HEK293 (cell line): ENCODE measurements around the gene PAX2.

Experiments
- KLF10 ChIP-seq: fragments of 450-650 bp; IDR thresholded peaks from 2 replicates; pipeline ENCODE4 v1.5.1; 2018; ENCODE audit warnings: missing biosample characterization, mild to moderate bottlenecking, missing genetic modification characterization
- KLF7 ChIP-seq: fragments of 450-650 bp; formaldehyde crosslinking; IDR thresholded peaks from 2 replicates; pipeline ENCODE4 v1.5.1; 2016; ENCODE audit warnings: missing biosample characterization, missing genetic modification characterization, borderline replicate concordance
- MEIS1 ChIP-seq: sonication (generic); formaldehyde crosslinking; IDR thresholded peaks from 2 replicates; pipeline ENCODE4 v1.8.1; 2022; ENCODE audit warnings: missing genetic modification reagents, mild to moderate bottlenecking, borderline replicate concordance
- RBAK ChIP-seq: fragments of 450-650 bp; formaldehyde crosslinking; IDR thresholded peaks from 2 replicates; pipeline ENCODE4 v1.5.1; 2016; ENCODE audit warnings: missing biosample characterization, missing genetic modification characterization
- SCRT2 ChIP-seq: fragments of 450-650 bp; formaldehyde crosslinking; IDR thresholded peaks from 2 replicates; pipeline ENCODE4 v1.5.1; 2016; ENCODE audit warnings: missing biosample characterization, missing genetic modification characterization
- ZBTB20 ChIP-seq: fragments of 450-650 bp; formaldehyde crosslinking; IDR thresholded peaks from 2 replicates; pipeline ENCODE4 v1.5.1; 2016; ENCODE audit warnings: missing biosample characterization, missing genetic modification characterization
- ZBTB7A ChIP-seq: fragments of 450-650 bp; formaldehyde crosslinking; IDR thresholded peaks from 2 replicates; pipeline ENCODE4 v1.5.1; 2016; ENCODE audit warnings: low read depth, missing biosample characterization, missing genetic modification characterization
- ZFHX2 ChIP-seq: fragments of 450-650 bp; formaldehyde crosslinking; conservative IDR thresholded peaks from 2 replicates; pipeline ENCODE4 v1.5.1; 2016; ENCODE audit warnings: missing biosample characterization, missing genetic modification characterization
- ZNF10 ChIP-seq: fragments of 450-650 bp; formaldehyde crosslinking; IDR thresholded peaks from 2 replicates; pipeline ENCODE4 v1.5.1; 2017; ENCODE audit warnings: missing biosample characterization, missing genetic modification characterization
- ZNF112 ChIP-seq: fragments of 450-650 bp; formaldehyde crosslinking; IDR thresholded peaks from 2 replicates; pipeline ENCODE4 v1.5.0; 2017; ENCODE audit warnings: missing biosample characterization, missing genetic modification characterization
- ZNF114 ChIP-seq: fragments of 450-650 bp; formaldehyde crosslinking; IDR thresholded peaks from 2 replicates; pipeline ENCODE4 v1.5.0; 2017; ENCODE audit warnings: missing biosample characterization, missing genetic modification characterization
- ZNF146 ChIP-seq: fragments of 450-650 bp; formaldehyde crosslinking; IDR thresholded peaks from 2 replicates; pipeline ENCODE4 v1.5.1; 2016; ENCODE audit warnings: missing biosample characterization, missing genetic modification characterization
- ZNF324 ChIP-seq: fragments of 450-650 bp; formaldehyde crosslinking; IDR thresholded peaks from 2 replicates; pipeline ENCODE4 v1.5.1; 2016; ENCODE audit warnings: missing biosample characterization, missing genetic modification characterization
- ZNF366 ChIP-seq: fragments of 450-650 bp; formaldehyde crosslinking; conservative IDR thresholded peaks from 2 replicates; pipeline ENCODE4 v1.5.1; 2016; ENCODE audit warnings: missing biosample characterization, missing genetic modification characterization
- ZNF423 ChIP-seq: fragments of 450-650 bp; formaldehyde crosslinking; IDR thresholded peaks from 2 replicates; pipeline ENCODE4 v1.5.1; 2016; ENCODE audit warnings: missing biosample characterization, missing genetic modification characterization
- ZNF510 ChIP-seq: fragments of 450-650 bp; formaldehyde crosslinking; IDR thresholded peaks from 2 replicates; pipeline ENCODE4 v1.5.1; 2018; ENCODE audit warnings: mild to moderate bottlenecking, missing genetic modification characterization, missing biosample characterization; ENCODE audit not compliant: insufficient replicate concordance
- ZNF658 ChIP-seq: fragments of 450-650 bp; formaldehyde crosslinking; IDR thresholded peaks from 2 replicates; pipeline ENCODE4; 2016; ENCODE audit warnings: missing biosample characterization, missing genetic modification characterization
- ZNF768 ChIP-seq: fragments of 450-650 bp; formaldehyde crosslinking; IDR thresholded peaks from 2 replicates; pipeline ENCODE4 v1.5.1; 2018; ENCODE audit warnings: missing biosample characterization, mild to moderate bottlenecking, missing genetic modification characterization
- ZNF791 ChIP-seq: fragments of 450-650 bp; formaldehyde crosslinking; IDR thresholded peaks from 2 replicates; pipeline ENCODE4 v1.5.1; 2016; ENCODE audit warnings: missing biosample characterization, missing genetic modification characterization
- ZNF843 ChIP-seq: fragments of 450-650 bp; formaldehyde crosslinking; IDR thresholded peaks from 2 replicates; pipeline ENCODE4 v1.5.1; 2016; ENCODE audit warnings: missing biosample characterization, missing genetic modification characterization
- TF ChIP-seq, protein P1 (sequence below): fragments of 450-650 bp; formaldehyde crosslinking; IDR thresholded peaks from 2 replicates; pipeline ENCODE4 v1.5.1; 2017; ENCODE audit warnings: missing biosample characterization, missing genetic modification characterization
- TF ChIP-seq, protein P2 (sequence below): fragments of 450-650 bp; formaldehyde crosslinking; IDR thresholded peaks from 2 replicates; pipeline ENCODE4 v1.5.1; 2016; ENCODE audit warnings: missing biosample characterization, missing genetic modification characterization
- TF ChIP-seq, protein P3 (sequence below): fragments of 450-650 bp; formaldehyde crosslinking; IDR thresholded peaks from 2 replicates; pipeline ENCODE4 v1.5.1; 2016; ENCODE audit warnings: missing biosample characterization, missing genetic modification characterization
- TF ChIP-seq, protein P4 (sequence below): fragments of 450-650 bp; formaldehyde crosslinking; IDR thresholded peaks from 2 replicates; pipeline ENCODE4 v1.5.1; 2016; ENCODE audit warnings: missing biosample characterization, missing genetic modification characterization
- TF ChIP-seq, protein P5 (sequence below): fragments of 450-650 bp; formaldehyde crosslinking; IDR thresholded peaks from 2 replicates; pipeline ENCODE4 v1.5.1; 2017; ENCODE audit warnings: missing biosample characterization, missing genetic modification characterization

PAX2 gene

DNA sequence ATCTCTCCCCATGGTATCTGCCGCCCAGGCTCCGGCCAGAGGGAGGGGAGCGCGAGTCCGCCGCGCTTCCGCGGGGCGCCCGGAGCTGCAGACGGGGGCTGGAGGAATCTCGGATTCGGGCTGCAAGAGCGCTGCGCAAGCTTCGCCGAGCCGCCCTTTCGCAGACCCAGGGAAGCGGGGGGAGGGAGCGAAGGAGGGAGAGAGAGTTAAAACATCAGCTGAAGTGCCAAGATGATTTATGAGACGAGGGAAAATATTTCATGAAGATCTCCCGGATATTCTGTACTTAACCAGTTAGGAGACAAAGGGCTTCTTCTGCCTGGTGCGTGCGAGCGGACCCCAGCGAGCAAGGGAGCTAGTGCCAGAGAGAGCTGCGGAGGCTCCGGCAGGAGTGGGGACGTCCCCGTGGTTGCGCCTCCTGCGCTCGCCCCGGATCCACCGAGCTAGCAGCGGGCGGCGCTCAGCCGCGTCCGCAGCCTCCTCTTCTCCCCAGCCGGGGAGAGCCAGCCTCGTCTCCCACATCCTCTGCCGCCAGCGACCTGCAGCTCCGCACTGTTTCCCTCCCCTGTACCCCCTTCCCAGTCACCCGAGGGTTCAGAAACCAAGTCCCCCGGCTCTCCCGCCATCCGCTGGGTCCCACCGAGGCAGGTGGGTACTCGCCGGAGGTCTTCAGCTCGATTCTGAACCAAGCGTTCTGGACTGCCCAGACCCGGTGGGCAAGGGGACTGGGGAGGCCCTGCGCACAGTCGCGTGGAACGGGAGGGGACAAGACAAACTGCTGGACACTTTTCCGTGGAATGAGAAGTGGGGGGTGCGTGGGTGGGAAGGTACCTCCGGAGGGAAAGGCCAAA lies 1.0 kb upstream of the PAX2 start (continued):
- TF ChIP-seq ZFHX2 (tag by site-specific recombination) (peak; percentile 81), KLF7 (no peak), ZNF510 (no peak), ZNF324 (no peak; the same call in 1 of the 2 replicates), RBAK (tag by site-specific recombination) (no peak), ZNF366 (peak; percentile 64), MEIS1 (CRISPR knock-in tag) (no peak), ZBTB7A (tag by site-specific recombination) (peak; percentile 11; the same call in 1 of the 2 replicates), ZNF114 (no peak), ZNF658 (tag by site-specific recombination) (no peak), ZNF112 (tag by site-specific recombination) (no peak), ZBTB20 (tag by site-specific recombination) (peak; percentile 90), ZNF768 (tag by site-specific recombination) (no peak), SCRT2 (no peak), ZNF146 (tag by site-specific recombination) (0 out of 2 replicates have a peak, but pooled peaks have one; percentile 2), ZNF843 (tag by site-specific recombination) (peak; percentile 21; the same call in 1 of the 2 replicates), ZNF791 (tag by site-specific recombination) (no peak), KLF10 (peak; percentile 18; the same call in 1 of the 2 replicates), ZNF423 (tag by site-specific recombination) (no peak), ZNF10 (tag by site-specific recombination) (no peak)
- TF ChIP-seq, protein P1, sequence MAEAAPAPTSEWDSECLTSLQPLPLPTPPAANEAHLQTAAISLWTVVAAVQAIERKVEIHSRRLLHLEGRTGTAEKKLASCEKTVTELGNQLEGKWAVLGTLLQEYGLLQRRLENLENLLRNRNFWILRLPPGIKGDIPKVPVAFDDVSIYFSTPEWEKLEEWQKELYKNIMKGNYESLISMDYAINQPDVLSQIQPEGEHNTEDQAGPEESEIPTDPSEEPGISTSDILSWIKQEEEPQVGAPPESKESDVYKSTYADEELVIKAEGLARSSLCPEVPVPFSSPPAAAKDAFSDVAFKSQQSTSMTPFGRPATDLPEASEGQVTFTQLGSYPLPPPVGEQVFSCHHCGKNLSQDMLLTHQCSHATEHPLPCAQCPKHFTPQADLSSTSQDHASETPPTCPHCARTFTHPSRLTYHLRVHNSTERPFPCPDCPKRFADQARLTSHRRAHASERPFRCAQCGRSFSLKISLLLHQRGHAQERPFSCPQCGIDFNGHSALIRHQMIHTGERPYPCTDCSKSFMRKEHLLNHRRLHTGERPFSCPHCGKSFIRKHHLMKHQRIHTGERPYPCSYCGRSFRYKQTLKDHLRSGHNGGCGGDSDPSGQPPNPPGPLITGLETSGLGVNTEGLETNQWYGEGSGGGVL: peak; percentile 86
- TF ChIP-seq, protein P2, sequence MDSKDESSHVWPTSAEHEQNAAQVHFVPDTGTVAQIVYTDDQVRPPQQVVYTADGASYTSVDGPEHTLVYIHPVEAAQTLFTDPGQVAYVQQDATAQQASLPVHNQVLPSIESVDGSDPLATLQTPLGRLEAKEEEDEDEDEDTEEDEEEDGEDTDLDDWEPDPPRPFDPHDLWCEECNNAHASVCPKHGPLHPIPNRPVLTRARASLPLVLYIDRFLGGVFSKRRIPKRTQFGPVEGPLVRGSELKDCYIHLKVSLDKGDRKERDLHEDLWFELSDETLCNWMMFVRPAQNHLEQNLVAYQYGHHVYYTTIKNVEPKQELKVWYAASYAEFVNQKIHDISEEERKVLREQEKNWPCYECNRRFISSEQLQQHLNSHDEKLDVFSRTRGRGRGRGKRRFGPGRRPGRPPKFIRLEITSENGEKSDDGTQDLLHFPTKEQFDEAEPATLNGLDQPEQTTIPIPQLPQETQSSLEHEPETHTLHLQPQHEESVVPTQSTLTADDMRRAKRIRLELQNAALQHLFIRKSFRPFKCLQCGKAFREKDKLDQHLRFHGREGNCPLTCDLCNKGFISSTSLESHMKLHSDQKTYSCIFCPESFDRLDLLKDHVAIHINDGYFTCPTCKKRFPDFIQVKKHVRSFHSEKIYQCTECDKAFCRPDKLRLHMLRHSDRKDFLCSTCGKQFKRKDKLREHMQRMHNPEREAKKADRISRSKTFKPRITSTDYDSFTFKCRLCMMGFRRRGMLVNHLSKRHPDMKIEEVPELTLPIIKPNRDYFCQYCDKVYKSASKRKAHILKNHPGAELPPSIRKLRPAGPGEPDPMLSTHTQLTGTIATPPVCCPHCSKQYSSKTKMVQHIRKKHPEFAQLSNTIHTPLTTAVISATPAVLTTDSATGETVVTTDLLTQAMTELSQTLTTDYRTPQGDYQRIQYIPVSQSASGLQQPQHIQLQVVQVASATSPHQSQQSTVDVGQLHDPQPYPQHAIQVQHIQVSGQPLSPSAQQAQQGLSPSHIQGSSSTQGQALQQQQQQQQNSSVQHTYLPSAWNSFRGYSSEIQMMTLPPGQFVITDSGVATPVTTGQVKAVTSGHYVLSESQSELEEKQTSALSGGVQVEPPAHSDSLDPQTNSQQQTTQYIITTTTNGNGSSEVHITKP (tag by site-specific recombination): no peak
- TF ChIP-seq, protein P3, sequence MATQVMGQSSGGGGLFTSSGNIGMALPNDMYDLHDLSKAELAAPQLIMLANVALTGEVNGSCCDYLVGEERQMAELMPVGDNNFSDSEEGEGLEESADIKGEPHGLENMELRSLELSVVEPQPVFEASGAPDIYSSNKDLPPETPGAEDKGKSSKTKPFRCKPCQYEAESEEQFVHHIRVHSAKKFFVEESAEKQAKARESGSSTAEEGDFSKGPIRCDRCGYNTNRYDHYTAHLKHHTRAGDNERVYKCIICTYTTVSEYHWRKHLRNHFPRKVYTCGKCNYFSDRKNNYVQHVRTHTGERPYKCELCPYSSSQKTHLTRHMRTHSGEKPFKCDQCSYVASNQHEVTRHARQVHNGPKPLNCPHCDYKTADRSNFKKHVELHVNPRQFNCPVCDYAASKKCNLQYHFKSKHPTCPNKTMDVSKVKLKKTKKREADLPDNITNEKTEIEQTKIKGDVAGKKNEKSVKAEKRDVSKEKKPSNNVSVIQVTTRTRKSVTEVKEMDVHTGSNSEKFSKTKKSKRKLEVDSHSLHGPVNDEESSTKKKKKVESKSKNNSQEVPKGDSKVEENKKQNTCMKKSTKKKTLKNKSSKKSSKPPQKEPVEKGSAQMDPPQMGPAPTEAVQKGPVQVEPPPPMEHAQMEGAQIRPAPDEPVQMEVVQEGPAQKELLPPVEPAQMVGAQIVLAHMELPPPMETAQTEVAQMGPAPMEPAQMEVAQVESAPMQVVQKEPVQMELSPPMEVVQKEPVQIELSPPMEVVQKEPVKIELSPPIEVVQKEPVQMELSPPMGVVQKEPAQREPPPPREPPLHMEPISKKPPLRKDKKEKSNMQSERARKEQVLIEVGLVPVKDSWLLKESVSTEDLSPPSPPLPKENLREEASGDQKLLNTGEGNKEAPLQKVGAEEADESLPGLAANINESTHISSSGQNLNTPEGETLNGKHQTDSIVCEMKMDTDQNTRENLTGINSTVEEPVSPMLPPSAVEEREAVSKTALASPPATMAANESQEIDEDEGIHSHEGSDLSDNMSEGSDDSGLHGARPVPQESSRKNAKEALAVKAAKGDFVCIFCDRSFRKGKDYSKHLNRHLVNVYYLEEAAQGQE (tag by site-specific recombination): no peak
- TF ChIP-seq, protein P4, sequence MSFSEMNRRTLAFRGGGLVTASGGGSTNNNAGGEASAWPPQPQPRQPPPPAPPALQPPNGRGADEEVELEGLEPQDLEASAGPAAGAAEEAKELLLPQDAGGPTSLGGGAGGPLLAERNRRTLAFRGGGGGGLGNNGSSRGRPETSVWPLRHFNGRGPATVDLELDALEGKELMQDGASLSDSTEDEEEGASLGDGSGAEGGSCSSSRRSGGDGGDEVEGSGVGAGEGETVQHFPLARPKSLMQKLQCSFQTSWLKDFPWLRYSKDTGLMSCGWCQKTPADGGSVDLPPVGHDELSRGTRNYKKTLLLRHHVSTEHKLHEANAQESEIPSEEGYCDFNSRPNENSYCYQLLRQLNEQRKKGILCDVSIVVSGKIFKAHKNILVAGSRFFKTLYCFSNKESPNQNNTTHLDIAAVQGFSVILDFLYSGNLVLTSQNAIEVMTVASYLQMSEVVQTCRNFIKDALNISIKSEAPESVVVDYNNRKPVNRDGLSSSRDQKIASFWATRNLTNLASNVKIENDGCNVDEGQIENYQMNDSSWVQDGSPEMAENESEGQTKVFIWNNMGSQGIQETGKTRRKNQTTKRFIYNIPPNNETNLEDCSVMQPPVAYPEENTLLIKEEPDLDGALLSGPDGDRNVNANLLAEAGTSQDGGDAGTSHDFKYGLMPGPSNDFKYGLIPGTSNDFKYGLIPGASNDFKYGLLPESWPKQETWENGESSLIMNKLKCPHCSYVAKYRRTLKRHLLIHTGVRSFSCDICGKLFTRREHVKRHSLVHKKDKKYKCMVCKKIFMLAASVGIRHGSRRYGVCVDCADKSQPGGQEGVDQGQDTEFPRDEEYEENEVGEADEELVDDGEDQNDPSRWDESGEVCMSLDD (tag by site-specific recombination): 0 out of 2 replicates have a peak, but pooled peaks have one; percentile 66
- TF ChIP-seq, protein P5, sequence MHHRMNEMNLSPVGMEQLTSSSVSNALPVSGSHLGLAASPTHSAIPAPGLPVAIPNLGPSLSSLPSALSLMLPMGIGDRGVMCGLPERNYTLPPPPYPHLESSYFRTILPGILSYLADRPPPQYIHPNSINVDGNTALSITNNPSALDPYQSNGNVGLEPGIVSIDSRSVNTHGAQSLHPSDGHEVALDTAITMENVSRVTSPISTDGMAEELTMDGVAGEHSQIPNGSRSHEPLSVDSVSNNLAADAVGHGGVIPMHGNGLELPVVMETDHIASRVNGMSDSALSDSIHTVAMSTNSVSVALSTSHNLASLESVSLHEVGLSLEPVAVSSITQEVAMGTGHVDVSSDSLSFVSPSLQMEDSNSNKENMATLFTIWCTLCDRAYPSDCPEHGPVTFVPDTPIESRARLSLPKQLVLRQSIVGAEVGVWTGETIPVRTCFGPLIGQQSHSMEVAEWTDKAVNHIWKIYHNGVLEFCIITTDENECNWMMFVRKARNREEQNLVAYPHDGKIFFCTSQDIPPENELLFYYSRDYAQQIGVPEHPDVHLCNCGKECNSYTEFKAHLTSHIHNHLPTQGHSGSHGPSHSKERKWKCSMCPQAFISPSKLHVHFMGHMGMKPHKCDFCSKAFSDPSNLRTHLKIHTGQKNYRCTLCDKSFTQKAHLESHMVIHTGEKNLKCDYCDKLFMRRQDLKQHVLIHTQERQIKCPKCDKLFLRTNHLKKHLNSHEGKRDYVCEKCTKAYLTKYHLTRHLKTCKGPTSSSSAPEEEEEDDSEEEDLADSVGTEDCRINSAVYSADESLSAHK (tag by site-specific recombination): 0 out of 2 replicates have a peak, but pooled peaks have one; percentile 18
